H1 (cell line): ENCODE results near the gene RANBP2. TPM values are rescaled to one million over a fixed set of nuclear protein-coding genes. Genes with fewer than 3 reads are reported as not detected.
"Not testable (repeated sequence)": the region's sequence is repeated elsewhere in the genome, so short reads cannot be mapped to it uniquely, and the experiment has no call there.

Experiments
- CTCF ChIA-PET: fragments of 300-600 bp; sonication (Branson Sonifier 250); formaldehyde crosslinking; loops from one replicate; lab custom pipeline; 2021; ENCODE audit not compliant: partially characterized antibody; lab: Charles Lee
- POLR2A ChIA-PET: fragments of 300-600 bp; sonication (Branson Sonifier 250); formaldehyde crosslinking; loops from one replicate; lab custom pipeline; 2021; ENCODE audit warnings: inconsistent platforms; ENCODE audit not compliant: partially characterized antibody; lab: Charles Lee
- DNase-seq, 2 experiments: peaks; one replicate each; pipeline versions ENCODE4 v3.0.0 to v3.0.0-alpha.2; 2010 to 2022; ENCODE audit warnings: low spot score in 2 of 2, low read depth in 1 of 2, mixed read lengths in 1 of 2
- FAIRE-seq: peaks from 2 replicates; lab custom pipeline; 2011; peaks lifted over from hg19 to GRCh38; lab: Jason Lieb, UNC
- H2AFZ ChIP-seq: 2 replicates; pipeline ENCODE4 v1.8.1; 2012; ENCODE audit warnings: low read length, inconsistent platforms
- H2AK5ac ChIP-seq: 2 replicates; pipeline ENCODE4 v1.6.1; 2013; ENCODE audit warnings: low read depth, low read length
- H2BK120ac ChIP-seq: replicated peaks from 2 replicates; pipeline ENCODE3; 2013; ENCODE audit warnings: low read depth, low read length, inconsistent platforms
- H2BK12ac ChIP-seq: 2 replicates; pipeline ENCODE4 v1.6.1; 2013; ENCODE audit warnings: low read depth, low read length
- H2BK15ac ChIP-seq: 2 replicates; pipeline ENCODE4 v1.6.1; 2013; ENCODE audit warnings: low read length
- H2BK20ac ChIP-seq: 2 replicates; pipeline ENCODE4 v1.6.1; 2013; ENCODE audit warnings: low read length
- H2BK5ac ChIP-seq: 2 replicates; pipeline ENCODE4 v1.6.1; 2013; ENCODE audit warnings: low read depth, low read length
- H3K14ac ChIP-seq: 2 replicates; pipeline ENCODE4 v1.6.1; 2013; ENCODE audit warnings: inconsistent platforms; ENCODE audit not compliant: insufficient read length
- H3K18ac ChIP-seq: 2 replicates; pipeline ENCODE4 v1.6.1; 2013; ENCODE audit warnings: low read length; ENCODE audit errors: extremely low read depth
- H3K23ac ChIP-seq: 2 replicates; pipeline ENCODE4 v1.6.1; 2013; ENCODE audit warnings: inconsistent platforms; ENCODE audit not compliant: insufficient read length
- H3K23me2 ChIP-seq: 2 replicates; pipeline ENCODE4 v1.6.1; 2013; ENCODE audit warnings: low read depth, low read length
- H3K27ac ChIP-seq: 2 replicates; pipeline ENCODE4 v1.6.1; 2011; ENCODE audit warnings: low read depth, low read length, inconsistent platforms
- H3K27me3 ChIP-seq, 4 experiments: replicated peaks in 1 of 4; 1 replicate in 1 of 4; 2 replicates in 3 of 4; pipeline versions ENCODE4 v1.6.1 to v1.8.1; 2011 to 2013; ENCODE audit warnings: low read length in 3 of 4, mild to moderate bottlenecking in 3 of 4, inconsistent platforms in 2 of 4, mixed read lengths in 2 of 4, moderate library complexity in 1 of 4; ENCODE audit not compliant: control insufficient read depth in 3 of 4, insufficient read depth in 3 of 4; ENCODE audit errors: extremely low read depth in 1 of 4
- H3K36me3 ChIP-seq, 4 experiments: 2 replicates each; pipeline versions ENCODE4 v1.6.1 to v1.8.1; 2011 to 2013; ENCODE audit warnings: mild to moderate bottlenecking in 4 of 4, low read length in 3 of 4, moderate library complexity in 2 of 4, control low read depth in 1 of 4, inconsistent platforms in 1 of 4; ENCODE audit not compliant: insufficient read depth in 4 of 4, control insufficient read depth in 2 of 4
- H3K4ac ChIP-seq: replicated peaks from 2 replicates; pipeline ENCODE3; 2013; ENCODE audit warnings: low read length, low read depth, mixed read lengths, inconsistent platforms; ENCODE audit not compliant: insufficient read length
- H3K4me1 ChIP-seq, 4 experiments: replicated peaks in 1 of 4; 1 replicate in 1 of 4; 2 replicates in 3 of 4; pipeline versions ENCODE4 v1.6.1 to v1.8.1; 2011 to 2013; ENCODE audit warnings: low read length in 3 of 4, inconsistent platforms in 2 of 4, mixed read lengths in 1 of 4; ENCODE audit not compliant: insufficient read depth in 4 of 4, control insufficient read depth in 3 of 4
- H3K4me2 ChIP-seq, 2 experiments: 2 replicates each; pipeline versions ENCODE4 v1.6.1 to v1.8.1; 2011 to 2013; ENCODE audit warnings: low read depth in 2 of 2, low read length in 2 of 2, control low read depth in 1 of 2, inconsistent platforms in 1 of 2, mild to moderate bottlenecking in 1 of 2; ENCODE audit not compliant: insufficient read depth in 1 of 2
- H3K4me3 ChIP-seq, 4 experiments: fragments of 200-600, 300-600 bp in 1 of 4; sonication (generic), shearing (Covaris generic), sonication (Bioruptor Twin) in 1 of 4; 2 replicates each; pipeline versions ENCODE4 v1.5.1 to v1.8.1; 2011 to 2016; ENCODE audit warnings: low read length in 4 of 4, low read depth in 3 of 4, control low read depth in 2 of 4, inconsistent platforms in 2 of 4, mild to moderate bottlenecking in 2 of 4, mixed read lengths in 1 of 4, moderate library complexity in 1 of 4; ENCODE audit not compliant: insufficient read depth in 2 of 4; ENCODE audit errors: extremely low read depth in 1 of 4
- H3K56ac ChIP-seq: replicated peaks from 2 replicates; pipeline ENCODE3; 2013; ENCODE audit warnings: low read depth, mild to moderate bottlenecking, mixed read lengths, low read length, inconsistent platforms; ENCODE audit not compliant: insufficient read length
- H3K79me1 ChIP-seq: 2 replicates; pipeline ENCODE4 v1.6.1; 2013; ENCODE audit warnings: low read depth, low read length, control low read depth
- H3K79me2 ChIP-seq, 2 experiments: 2 replicates each; pipeline versions ENCODE4 v1.6.1 to v1.8.1; 2012 to 2013; ENCODE audit warnings: low read length in 2 of 2, mild to moderate bottlenecking in 2 of 2, inconsistent platforms in 1 of 2; ENCODE audit not compliant: insufficient read depth in 2 of 2, control insufficient read depth in 1 of 2
- H3K9ac ChIP-seq, 4 experiments: replicated peaks in 1 of 4; 1 replicate in 1 of 4; 2 replicates in 3 of 4; pipeline versions ENCODE4 v1.6.1 to v1.8.1; 2011 to 2013; ENCODE audit warnings: low read depth in 3 of 4, low read length in 3 of 4, control low read depth in 2 of 4, mild to moderate bottlenecking in 2 of 4, moderate library complexity in 2 of 4, inconsistent platforms in 1 of 4; ENCODE audit errors: extremely low read depth in 1 of 4
- H3K9me3 ChIP-seq, 2 experiments: 2 replicates each; pipeline versions ENCODE4 v1.6.1 to v1.8.1; 2012 to 2013; ENCODE audit warnings: mild to moderate bottlenecking in 2 of 2, moderate library complexity in 2 of 2, control low read depth in 1 of 2, inconsistent platforms in 1 of 2, low read depth in 1 of 2, low read length in 1 of 2, mixed read lengths in 1 of 2; ENCODE audit not compliant: insufficient read depth in 2 of 2
- H4K20me1 ChIP-seq, 2 experiments: replicated peaks in 1 of 2; 2 replicates each; pipeline versions ENCODE3 to v1.8.1; 2011 to 2013; ENCODE audit warnings: inconsistent platforms in 2 of 2, low read length in 2 of 2, mild to moderate bottlenecking in 1 of 2; ENCODE audit not compliant: insufficient read depth in 2 of 2, control insufficient read depth in 1 of 2
- H4K5ac ChIP-seq: 2 replicates; pipeline ENCODE4 v1.6.1; 2013; ENCODE audit warnings: low read length, low read depth, mixed read lengths, inconsistent platforms; ENCODE audit not compliant: insufficient read length
- H4K8ac ChIP-seq: 2 replicates; pipeline ENCODE4 v1.8.0; 2013; ENCODE audit warnings: mild to moderate bottlenecking, moderate library complexity, low read length, inconsistent platforms; ENCODE audit not compliant: insufficient read depth; ENCODE audit errors: extremely low read depth
- H4K91ac ChIP-seq: replicated peaks from 2 replicates; pipeline ENCODE3; 2013; ENCODE audit warnings: low read length, mixed read lengths, inconsistent platforms; ENCODE audit not compliant: insufficient read length
- WGBS, 2 experiments: shearing (Covaris generic) in 1 of 2; methylation state at CpG; one replicate each; pipeline versions ENCODE4 v1.1.6 to v1.1.7; 2013 to 2015; ENCODE audit warnings: low lambda C conversion rate in 2 of 2, mixed read lengths in 2 of 2, inconsistent platforms in 1 of 2, low coverage in 1 of 2, missing lambda C conversion rate in 1 of 2; ENCODE audit not compliant: insufficient replicate concordance in 2 of 2, insufficient coverage in 1 of 2, insufficient read length in 1 of 2; ENCODE audit errors: extremely low coverage in 1 of 2, missing lambda C conversion rate in 1 of 2; 5-methylcytosine and 5-hydroxymethylcytosine counted together
- polyA plus RNA-seq, 7 experiments: library from polyadenylated mRNA; depleted of rRNA in 3 of 7; stranded (reverse) in 5 of 7; unstranded in 2 of 7; fragments of >200 nt in 5 of 7; fragments of 200-250 nt in 2 of 7; gene quantifications; 1 replicate in 5 of 7; 2 replicates in 1 of 7; 4 replicates in 1 of 7; pipeline versions ENCODE4 v1.2.1 to v1.2.3, GENCODE V29; 2011 to 2013; ENCODE audit warnings: missing spikeins in 2 of 7, mixed read lengths in 2 of 7
- total RNA-seq: library from RNA; stranded (reverse); fragmentation: NEBNext Ultra II Directional; extraction: Animal tissue kit (Norgen Biotek cat#: 25700); gene quantifications from 2 replicates; pipeline ENCODE4 v1.2.1, GENCODE V29; 2021

The RANBP2 gene
- total and polyA plus RNA-seq, 2 of the 8 experiments (the other 6 are each of a cell fraction or from before 2014, with no cell fraction given) = 8.2 to 95.9 TPM

DNA sequence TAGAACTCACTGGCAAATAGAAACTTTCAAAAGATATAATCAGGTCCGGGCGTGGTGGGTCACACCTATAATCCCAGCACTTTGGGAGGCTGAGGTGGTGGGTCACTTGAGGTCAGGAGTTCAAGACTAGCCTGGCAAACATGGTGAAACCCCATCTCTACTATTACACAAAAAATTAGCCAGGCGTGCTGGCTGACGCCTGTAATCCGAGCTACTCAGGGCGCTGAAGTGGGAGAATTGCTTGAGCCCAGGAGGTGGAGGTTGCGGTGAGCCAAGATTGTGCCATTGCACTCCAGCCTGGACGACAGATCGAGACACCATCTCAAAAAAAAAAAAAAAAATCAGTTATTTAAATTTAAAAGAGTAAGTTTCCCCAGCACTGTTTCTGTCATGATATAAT lies 38.7 kb downstream of the RANBP2 start:
- H3K4ac ChIP-seq, H3K18ac ChIP-seq, H3K9me3 ChIP-seq, H4K20me1 ChIP-seq, H3K23ac ChIP-seq, H3K79me2 ChIP-seq, H3K4me3 ChIP-seq, H4K8ac ChIP-seq, H3K56ac ChIP-seq, POLR2A ChIA-PET, H3K23me2 ChIP-seq, FAIRE-seq, H3K79me1 ChIP-seq, H2BK15ac ChIP-seq, H2BK5ac ChIP-seq, H3K27me3 ChIP-seq, H2AFZ ChIP-seq, H3K27ac ChIP-seq, H3K4me1 ChIP-seq, H3K14ac ChIP-seq, H2BK20ac ChIP-seq, H2BK120ac ChIP-seq, DNase-seq, H4K91ac ChIP-seq, H4K5ac ChIP-seq, H2AK5ac ChIP-seq, H3K9ac ChIP-seq, CTCF ChIA-PET, H2BK12ac ChIP-seq, H3K4me2 ChIP-seq: not testable (repeated sequence)
- H3K36me3 ChIP-seq = peaks cover 2 to 13% (median 6%) of the 10 kb centered on the region in 4 experiments; a peak in 6 of 8 replicates
- WGBS, 2 experiments = 89% methylated on average over 7 of the region's 9 CpGs; no CpG with 5 or more reads in 1 of the 2 experiments

DNA sequence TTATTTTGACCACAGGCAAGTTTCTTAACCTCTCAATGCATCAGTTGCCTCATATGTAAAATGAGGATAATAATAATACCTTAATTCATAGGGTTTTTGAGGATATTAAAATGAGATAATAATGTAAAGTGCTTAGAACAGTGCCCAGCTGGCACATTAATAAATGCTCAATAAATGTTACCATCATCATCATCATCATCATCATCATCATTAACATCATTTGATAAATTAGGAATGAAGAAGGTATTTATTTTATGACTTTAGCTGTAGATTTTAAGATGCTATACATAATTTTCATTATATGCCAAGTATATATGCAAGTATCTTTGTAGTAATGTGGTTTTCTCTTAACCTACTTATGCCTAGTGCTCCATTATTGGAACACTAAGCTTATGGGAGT lies 43.3 kb downstream of the RANBP2 start:
- H4K5ac ChIP-seq, H4K8ac ChIP-seq, H3K23ac ChIP-seq, POLR2A ChIA-PET, H3K4me3 ChIP-seq, H3K79me2 ChIP-seq, H3K23me2 ChIP-seq, H3K56ac ChIP-seq, H3K27me3 ChIP-seq, H2BK12ac ChIP-seq, FAIRE-seq, H3K79me1 ChIP-seq, H2AFZ ChIP-seq, H3K18ac ChIP-seq, H3K4ac ChIP-seq, H3K14ac ChIP-seq, H3K4me2 ChIP-seq, H3K9ac ChIP-seq, H2BK15ac ChIP-seq, DNase-seq, H2BK20ac ChIP-seq, H3K27ac ChIP-seq, H2BK5ac ChIP-seq, H2AK5ac ChIP-seq, H3K4me1 ChIP-seq, H4K91ac ChIP-seq, H2BK120ac ChIP-seq, H4K20me1 ChIP-seq, H3K9me3 ChIP-seq, CTCF ChIA-PET: not testable (repeated sequence)
- H3K36me3 ChIP-seq = peaks cover 19 to 40% (median 30%) of the 10 kb centered on the region in 4 experiments; a peak in 7 of 8 replicates
